ENCODE measurements around the gene KRTAP10-7. TPM values are rescaled to one million over a fixed set of nuclear protein-coding genes. Genes with fewer than 3 reads are reported as not detected.

The KRTAP10-7 gene
- total and polyA plus RNA-seq, 9 of the 15 experiments (the other 6 are each of a cell fraction or from before 2014, with no cell fraction given), result not detected

GRCh38 chr21:44593598-44594405 is 6.6 kb upstream of the KRTAP10-7 start (continued):
- TF ChIP-seq SNAPC5 (CRISPR knock-in tag; IDR thresholded peaks at IDR 0.05) (no peak), NFIC (IDR thresholded peaks at IDR 0.05) (peak; percentile 83), TBL1XR1 (IDR thresholded peaks at IDR 0.05; ENCODE audit: low read length in 2 of 2) (peak in 1 of 2 experiments; percentile 79; a peak in 3 of 4 replicates), ZBTB49 (CRISPR knock-in tag; IDR thresholded peaks at IDR 0.05; ENCODE audit: borderline replicate concordance) (no peak), ZSCAN32 (CRISPR knock-in tag; IDR thresholded peaks at IDR 0.05) (peak; percentile 79; the same call in 1 of the 2 replicates), FOXP1 (CRISPR knock-in tag; IDR thresholded peaks at IDR 0.05) (no peak), DMBX1 (CRISPR knock-in tag; IDR thresholded peaks at IDR 0.05; ENCODE audit: borderline replicate concordance) (peak; percentile 17; the same call in 1 of the 2 replicates), ETS1 (conservative IDR thresholded peaks at IDR 0.05; ENCODE audit: control insufficient read depth, low read depth, low read length) (no peak), ATF3 (IDR thresholded peaks at IDR 0.05) (0 out of 2 replicates have a peak, but pooled peaks have one; percentile 23), ATF3 (CRISPR knock-in tag; conservative IDR thresholded peaks at IDR 0.05) (no peak), SRSF3 (IDR thresholded peaks at IDR 0.05; ENCODE audit: insufficient read depth, low read length) (no peak), CREB3 (tag; conservative IDR thresholded peaks at IDR 0.05; ENCODE audit: low read depth) (peak; percentile 95), EP300 (IDR thresholded peaks at IDR 0.05; ENCODE audit: low read length) (peak; percentile 90), MTA2 (IDR thresholded peaks at IDR 0.05; ENCODE audit: low read depth) (peak; percentile 92), ZNF217 (CRISPR knock-in tag; IDR thresholded peaks at IDR 0.05) (no peak), ERF (CRISPR knock-in tag; IDR thresholded peaks at IDR 0.05) (no peak), MLLT1 (IDR thresholded peaks at IDR 0.05) (0 out of 4 replicates have a peak, but pooled peaks of 1 of the 2 experiments have one; percentile 45), FOXJ2 (tag; IDR thresholded peaks at IDR 0.05) (no peak), CC2D1A (IDR thresholded peaks at IDR 0.05) (no peak; the same call in 1 of the 2 replicates), TEAD4 (IDR thresholded peaks at IDR 0.05; ENCODE audit: low read length) (peak; percentile 89), TEAD4 (CRISPR knock-in tag; IDR thresholded peaks at IDR 0.05; ENCODE audit: borderline replicate concordance) (no peak)
